GM12873 (cell line): ENCODE measurements around the gene CTCF.

Experiments used
- TF ChIP-seq, protein P1 (sequence below): IDR thresholded peaks from 2 replicates; pipeline ENCODE4 v1.5.1; 2012; ENCODE audit warnings: low read depth, mild to moderate bottlenecking, moderate library complexity, low read length, control low read depth; ENCODE audit not compliant: insufficient read depth; ENCODE audit errors: missing control alignments

Gene CTCF

DNA sequence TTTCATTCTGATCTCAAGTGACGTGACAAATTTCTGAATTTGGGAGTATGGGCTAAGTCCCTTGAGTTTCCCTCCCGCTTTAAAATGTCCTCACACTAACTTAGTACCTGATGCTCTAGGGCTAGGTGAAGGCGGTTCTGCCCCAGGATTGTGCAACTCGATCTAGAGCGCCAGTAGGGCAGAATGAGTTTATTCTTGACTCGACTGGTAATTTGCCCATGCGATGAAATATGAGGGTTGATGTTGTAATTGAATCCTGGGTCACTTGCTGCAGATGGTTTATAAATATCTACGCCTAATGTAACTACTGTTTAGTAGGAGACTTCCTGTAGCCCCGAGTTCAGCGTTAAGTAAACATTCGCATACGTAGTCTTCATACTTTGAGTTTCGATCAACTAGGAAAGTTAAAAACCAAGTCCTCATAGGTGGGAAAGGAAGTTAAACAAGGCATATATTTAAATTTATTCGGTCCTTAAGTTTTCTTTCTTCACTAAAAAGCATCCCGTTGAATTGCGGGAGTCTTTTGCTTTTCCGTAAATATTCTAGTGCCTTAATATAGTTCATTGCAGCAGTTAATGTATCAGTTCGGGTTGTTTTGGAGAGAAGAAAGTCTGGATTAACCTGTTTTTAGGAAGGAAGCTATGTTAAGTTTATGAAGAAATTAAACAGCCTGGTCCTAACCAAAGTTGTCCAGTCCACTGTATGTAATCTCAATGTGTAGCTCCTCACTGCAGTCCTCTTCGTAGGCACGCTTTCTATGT is 1.6 kb downstream of the CTCF start:
- TF ChIP-seq, protein P1, sequence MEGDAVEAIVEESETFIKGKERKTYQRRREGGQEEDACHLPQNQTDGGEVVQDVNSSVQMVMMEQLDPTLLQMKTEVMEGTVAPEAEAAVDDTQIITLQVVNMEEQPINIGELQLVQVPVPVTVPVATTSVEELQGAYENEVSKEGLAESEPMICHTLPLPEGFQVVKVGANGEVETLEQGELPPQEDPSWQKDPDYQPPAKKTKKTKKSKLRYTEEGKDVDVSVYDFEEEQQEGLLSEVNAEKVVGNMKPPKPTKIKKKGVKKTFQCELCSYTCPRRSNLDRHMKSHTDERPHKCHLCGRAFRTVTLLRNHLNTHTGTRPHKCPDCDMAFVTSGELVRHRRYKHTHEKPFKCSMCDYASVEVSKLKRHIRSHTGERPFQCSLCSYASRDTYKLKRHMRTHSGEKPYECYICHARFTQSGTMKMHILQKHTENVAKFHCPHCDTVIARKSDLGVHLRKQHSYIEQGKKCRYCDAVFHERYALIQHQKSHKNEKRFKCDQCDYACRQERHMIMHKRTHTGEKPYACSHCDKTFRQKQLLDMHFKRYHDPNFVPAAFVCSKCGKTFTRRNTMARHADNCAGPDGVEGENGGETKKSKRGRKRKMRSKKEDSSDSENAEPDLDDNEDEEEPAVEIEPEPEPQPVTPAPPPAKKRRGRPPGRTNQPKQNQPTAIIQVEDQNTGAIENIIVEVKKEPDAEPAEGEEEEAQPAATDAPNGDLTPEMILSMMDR: no peak

DNA sequence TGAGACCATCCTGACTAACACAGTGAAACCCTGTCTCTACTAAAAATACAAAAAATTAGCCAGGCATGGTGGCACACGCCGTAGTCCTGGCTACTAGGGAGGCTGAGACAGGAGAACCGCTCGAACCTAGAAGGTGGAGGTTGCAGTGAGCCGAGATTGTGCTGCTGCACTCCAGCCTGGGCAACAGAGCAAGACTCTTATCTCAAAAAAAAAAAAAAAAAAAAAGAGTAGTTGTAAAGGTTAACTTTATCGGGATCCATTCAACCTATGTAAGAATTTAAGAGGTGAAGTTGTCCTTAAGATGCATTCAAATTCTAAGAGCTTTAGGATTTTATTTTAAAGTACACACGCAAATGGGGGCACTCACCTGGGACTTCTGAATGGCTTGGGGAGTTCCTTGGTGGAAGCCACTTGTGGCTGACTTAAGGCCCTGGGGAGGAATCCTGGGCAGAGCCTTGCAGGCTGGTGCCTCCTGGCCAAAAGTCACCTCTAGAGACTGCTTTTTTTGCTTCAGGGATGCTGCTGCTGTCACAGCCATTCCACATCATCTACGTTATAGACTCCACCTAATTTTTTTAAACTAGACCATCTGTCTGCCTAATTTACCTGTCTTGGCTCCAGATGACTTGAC is 3.3 kb downstream of the CTCF start:
- TF ChIP-seq, protein P1: no peak

DNA sequence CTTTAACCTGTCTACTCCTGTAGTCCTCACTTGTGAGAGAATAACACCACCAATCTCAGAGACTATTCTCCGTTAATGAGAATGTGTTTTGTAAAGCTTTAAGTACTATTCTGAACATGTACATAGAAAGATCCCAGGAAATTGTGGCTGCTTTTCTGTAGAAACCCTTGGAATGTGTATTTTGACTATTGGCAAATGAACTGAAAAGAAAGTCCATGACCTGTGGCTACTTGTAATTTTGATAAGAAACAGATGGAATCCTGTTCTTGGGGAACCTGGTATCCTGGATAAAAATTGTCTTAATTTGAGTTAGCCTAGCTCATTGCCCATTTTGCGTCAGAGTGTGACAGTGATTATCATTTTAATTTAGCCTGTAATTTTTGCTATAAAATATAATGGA is 9.1 kb downstream of the CTCF start:
- TF ChIP-seq, protein P1: no peak

DNA sequence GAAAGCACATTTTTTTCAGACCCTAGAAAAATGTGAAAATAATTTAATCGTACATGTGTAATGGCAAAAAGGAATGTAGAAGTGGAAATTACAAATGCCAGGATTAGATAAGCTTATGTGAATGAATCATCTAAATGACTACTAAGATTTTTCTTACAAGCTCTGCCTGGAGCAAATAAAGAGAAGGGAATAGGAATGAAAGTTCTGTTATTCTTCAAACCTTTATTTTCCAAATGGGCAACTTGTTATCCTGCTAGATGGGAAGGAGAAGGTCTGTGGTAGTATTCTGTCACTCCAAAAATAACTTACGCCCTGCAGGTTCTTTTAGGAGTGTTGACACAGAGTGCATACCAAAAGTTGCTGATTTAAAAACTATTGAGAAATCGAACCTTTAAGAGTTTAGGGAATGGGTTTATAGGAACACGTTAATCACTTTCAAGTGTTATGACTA is 9.7 kb downstream of the CTCF start:
- TF ChIP-seq, protein P1: no peak

DNA sequence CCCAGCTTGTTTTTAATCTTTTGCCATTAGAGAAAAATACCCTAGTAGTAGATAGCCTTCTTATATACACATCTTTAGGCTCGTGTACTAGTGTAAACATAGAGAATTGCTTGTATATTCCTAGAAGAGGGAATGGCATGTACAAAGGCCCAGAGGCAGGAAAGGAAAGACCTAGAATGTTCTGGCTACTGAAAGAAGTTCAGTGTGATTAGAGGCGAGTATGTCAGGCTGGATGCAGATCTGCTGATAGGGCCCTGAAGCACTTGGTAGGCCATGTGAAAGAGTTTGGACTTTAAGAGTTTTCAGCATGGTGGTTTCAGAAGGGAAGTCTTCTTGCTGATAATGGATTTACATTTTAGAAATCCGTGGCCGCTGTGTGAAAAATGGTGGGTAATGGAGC is 17.4 kb downstream of the CTCF start:
- TF ChIP-seq, protein P1: no peak

DNA sequence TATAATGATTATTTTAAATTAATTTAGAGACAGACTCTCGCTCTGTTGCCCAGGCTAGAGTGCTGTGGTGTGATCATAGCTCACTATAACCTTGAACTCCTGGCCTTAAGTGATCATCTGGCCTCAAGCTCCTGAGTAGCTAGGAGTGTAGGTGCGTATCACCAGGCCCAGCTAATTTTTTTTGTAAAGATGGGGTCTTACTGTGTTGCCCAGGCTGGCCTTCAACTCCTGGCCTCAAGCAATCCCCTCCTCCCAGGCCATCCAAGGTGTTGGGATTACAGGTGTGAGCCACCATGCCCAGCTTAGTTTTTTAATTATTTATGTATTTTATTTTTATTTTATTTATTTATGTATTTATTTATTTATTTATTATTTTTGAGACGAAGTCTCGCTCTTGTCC is 17.9 kb downstream of the CTCF start:
- TF ChIP-seq, protein P1: no peak

DNA sequence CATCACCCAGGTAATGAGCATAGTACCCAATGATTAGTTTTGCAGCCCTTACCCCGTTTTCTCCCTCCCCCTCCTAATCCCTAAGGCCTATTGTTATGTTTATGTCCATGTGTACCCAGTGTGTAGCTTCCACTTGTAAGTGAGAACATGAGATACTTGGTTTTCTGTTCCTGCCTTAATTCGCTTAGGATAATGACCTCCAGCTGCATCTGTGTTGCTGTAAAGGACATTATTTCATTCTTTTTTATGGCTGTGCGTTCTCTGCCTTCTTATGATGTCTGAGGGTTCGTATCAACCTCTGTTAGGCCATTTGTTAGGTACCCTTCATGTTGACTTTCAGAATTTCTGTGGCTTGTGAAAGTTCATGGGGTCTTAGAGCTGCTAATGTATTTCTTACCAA is 31.0 kb downstream of the CTCF start:
- TF ChIP-seq, protein P1: no peak
